ENCODE measurements around the gene PXDN. TPM values are rescaled to one million over a fixed set of nuclear protein-coding genes. Genes with fewer than 3 reads are reported as not detected.

PXDN gene
- total and polyA plus RNA-seq, 2 of the 13 experiments (the other 11 are each of a cell fraction or from before 2014, with no cell fraction given), result not detected

- intact Hi-C loops (cut with micrococcal nuclease; ENCODE audit: unreplicated experiment) (no loop called here), in situ Hi-C loops (cut with HindIII; ENCODE audit: extremely low pct_ligation_motif_present, low pct_unique_long_range_greater_than_20kb) (no loop called here)
- no peak overlapping the region for H2AFZ ChIP-seq (ENCODE audit: low read length)
- no peaks in the 10 kb centered on the region for H3K4me1 ChIP-seq (ENCODE audit: insufficient read depth, low read length)
- POLR2A ChIA-PET, result no interaction called here
- 6% methylated on average over 11 of the region's 14 CpGs for WGBS (ENCODE audit: low lambda C conversion rate)
- ATAC-seq (no peak; the same call in 2 of the 3 replicates), FAIRE-seq (no peak), DNase-seq (ENCODE audit: low spot score) (no peak)
- H4K20me1 ChIP-seq (ENCODE audit: insufficient read depth, low read length), result no peaks in the 10 kb centered on the region
- H3K36me3 ChIP-seq (replicated peaks in 1 of 2; ENCODE audit: control insufficient read depth in 1 of 2, insufficient read depth in 2 of 2, low read length in 2 of 2), result no peaks in the 10 kb centered on the region
- H3K27me3 ChIP-seq (ENCODE audit: control insufficient read depth in 1 of 2, insufficient read depth in 2 of 2, low read length in 2 of 2), result peaks cover 2 to 46% of the 10 kb centered on the region in 2 experiments
- no peaks in the 10 kb centered on the region for H3K9me3 ChIP-seq (ENCODE audit: low read length)
- CTCF ChIA-PET (ENCODE audit: low intra/inter-chr PET ratio, low total read pairs), result no interaction called here
- no peak overlapping the region for H3K4me2 ChIP-seq (ENCODE audit: low read depth, low read length)
- TF ChIP-seq ZSCAN30 (CRISPR knock-in tag; IDR thresholded peaks at IDR 0.05), result no peak
- no peak for TF ChIP-seq ZNF274 (CRISPR knock-in tag; IDR thresholded peaks at IDR 0.05)
- no peak for TF ChIP-seq RXRB (CRISPR knock-in tag; IDR thresholded peaks at IDR 0.05; ENCODE audit: borderline replicate concordance)
- TF ChIP-seq LBX2 (CRISPR knock-in tag; IDR thresholded peaks at IDR 0.05; ENCODE audit: borderline replicate concordance), result no peak
- no peak for TF ChIP-seq ZNF329 (CRISPR knock-in tag; IDR thresholded peaks at IDR 0.05; ENCODE audit: low read depth)
- TF ChIP-seq SMAD1 (CRISPR knock-in tag; IDR thresholded peaks at IDR 0.05; ENCODE audit: borderline replicate concordance, low read depth), result no peak
- TF ChIP-seq, protein P1, sequence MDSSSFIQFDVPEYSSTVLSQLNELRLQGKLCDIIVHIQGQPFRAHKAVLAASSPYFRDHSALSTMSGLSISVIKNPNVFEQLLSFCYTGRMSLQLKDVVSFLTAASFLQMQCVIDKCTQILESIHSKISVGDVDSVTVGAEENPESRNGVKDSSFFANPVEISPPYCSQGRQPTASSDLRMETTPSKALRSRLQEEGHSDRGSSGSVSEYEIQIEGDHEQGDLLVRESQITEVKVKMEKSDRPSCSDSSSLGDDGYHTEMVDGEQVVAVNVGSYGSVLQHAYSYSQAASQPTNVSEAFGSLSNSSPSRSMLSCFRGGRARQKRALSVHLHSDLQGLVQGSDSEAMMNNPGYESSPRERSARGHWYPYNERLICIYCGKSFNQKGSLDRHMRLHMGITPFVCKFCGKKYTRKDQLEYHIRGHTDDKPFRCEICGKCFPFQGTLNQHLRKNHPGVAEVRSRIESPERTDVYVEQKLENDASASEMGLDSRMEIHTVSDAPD (CRISPR knock-in tag; IDR thresholded peaks at IDR 0.05), result no peak
- no peak for TF ChIP-seq SIN3A (IDR thresholded peaks at IDR 0.05; ENCODE audit: borderline replicate concordance, low read depth, low read length)
- no peak for TF ChIP-seq SRY (CRISPR knock-in tag; IDR thresholded peaks at IDR 0.05)
- TF ChIP-seq ZNF558 (CRISPR knock-in tag; IDR thresholded peaks at IDR 0.05; ENCODE audit: borderline replicate concordance), result no peak
- TF ChIP-seq SIN3B (IDR thresholded peaks at IDR 0.05; ENCODE audit: low read length), result no peak
- TF ChIP-seq ZNF800 (CRISPR knock-in tag; IDR thresholded peaks at IDR 0.05), result no peak
- no peak for TF ChIP-seq RFXAP (CRISPR knock-in tag; IDR thresholded peaks at IDR 0.05; ENCODE audit: borderline replicate concordance)
- no peak overlapping the region for H3K9ac ChIP-seq (ENCODE audit: insufficient read depth, low read depth, low read length)
- no peak overlapping the region for H3K4me3 ChIP-seq (replicated peaks in 1 of 3; ENCODE audit: insufficient read depth in 1 of 3, low read depth in 2 of 3, low read length in 3 of 3)
- H3K79me2 ChIP-seq (ENCODE audit: insufficient read depth, low read length), result no peaks in the 10 kb centered on the region
- H3K27ac ChIP-seq (ENCODE audit: extremely low read length, insufficient read depth, low read length), result no peak overlapping the region
- BruUV-seq (replicated peaks), result no TSS peak
Observed at GRCh38 chr2:1687254-1687653, 57.1 kb downstream of the PXDN start.
